SK-N-SH treated with all-trans-retinoic acid at 6 μM for 48 hours (cell line): ENCODE data around the gene NADSYN1.

Source experiments
- ATAC-seq: fragments of 200-7000 bp; cut with Tn5 transposase; 3 replicates; pipeline ENCODE4 v1.9.1; 2020; ENCODE audit warnings: mild to moderate bottlenecking, moderate library complexity
- ARNTL ChIP-seq: fragments of 450-650 bp; formaldehyde crosslinking; IDR thresholded peaks from 2 replicates; pipeline ENCODE4 v1.5.0; 2020; ENCODE audit warnings: low read depth, mild to moderate bottlenecking, moderate library complexity, borderline replicate concordance
- BACH2 ChIP-seq: fragments of 250-450 bp; sonication (Bioruptor Pico); IDR thresholded peaks from 2 replicates; pipeline ENCODE4 v1.9.0; 2021; ENCODE audit warnings: mild to moderate bottlenecking, borderline replicate concordance
- CSDC2 ChIP-seq: fragments of 250-450 bp; sonication (Bioruptor Pico); IDR thresholded peaks from 2 replicates; pipeline ENCODE4 v1.5.0; 2020; ENCODE audit warnings: mild to moderate bottlenecking, moderate library complexity
- CSRNP3 ChIP-seq: fragments of 250-450 bp; sonication (Bioruptor Pico); IDR thresholded peaks from 2 replicates; pipeline ENCODE4 v1.5.1; 2021; ENCODE audit warnings: mild to moderate bottlenecking, moderate library complexity
- ESRRG ChIP-seq: fragments of 250-450 bp; sonication (Bioruptor Pico); IDR thresholded peaks from 2 replicates; pipeline ENCODE4 v1.6.1; 2021; ENCODE audit warnings: mild to moderate bottlenecking
- GLIS3 ChIP-seq: fragments of 250-450 bp; sonication (Bioruptor Pico); IDR thresholded peaks from 2 replicates; pipeline ENCODE4 v1.5.0; 2020; ENCODE audit warnings: mild to moderate bottlenecking, moderate library complexity
- ISL1 ChIP-seq: fragments of 250-450 bp; sonication (Bioruptor Pico); IDR thresholded peaks from 2 replicates; pipeline ENCODE4 v2.1.2; 2022; ENCODE audit warnings: mild to moderate bottlenecking, moderate library complexity
- OSR1 ChIP-seq: fragments of 250-450 bp; sonication (Bioruptor Pico); IDR thresholded peaks from 2 replicates; pipeline ENCODE4 v1.8.0; 2022; ENCODE audit warnings: moderate library complexity, mild to moderate bottlenecking, inconsistent platforms
- POU6F1 ChIP-seq: fragments of 250-450 bp; sonication (Bioruptor Pico); IDR thresholded peaks from 2 replicates; pipeline ENCODE4 v1.8.0; 2021; ENCODE audit warnings: low read depth, mild to moderate bottlenecking, moderate library complexity, borderline replicate concordance
- PPARA ChIP-seq: fragments of 250-450 bp; sonication (Bioruptor Pico); IDR thresholded peaks from 2 replicates; pipeline ENCODE4 v1.5.0; 2020; ENCODE audit warnings: mild to moderate bottlenecking, borderline replicate concordance
- SNAI2 ChIP-seq: fragments of 250-450 bp; sonication (Bioruptor Pico); IDR thresholded peaks from 2 replicates; pipeline ENCODE4 v1.5.0; 2020; ENCODE audit warnings: mild to moderate bottlenecking, moderate library complexity
- TCF4 ChIP-seq: fragments of 250-450 bp; sonication (Bioruptor Pico); IDR thresholded peaks from 2 replicates; pipeline ENCODE4 v1.8.0; 2021; ENCODE audit warnings: mild to moderate bottlenecking, moderate library complexity, borderline replicate concordance
- TOX ChIP-seq: fragments of 250-450 bp; sonication (Bioruptor Pico); IDR thresholded peaks from 2 replicates; pipeline ENCODE4 v1.8.0; 2021; ENCODE audit warnings: mild to moderate bottlenecking, moderate library complexity, borderline replicate concordance
- ZC3H10 ChIP-seq: fragments of 250-450 bp; sonication (Bioruptor Pico); IDR thresholded peaks from 2 replicates; pipeline ENCODE4 v1.5.1; 2021; ENCODE audit warnings: mild to moderate bottlenecking, moderate library complexity
- ZFP3 ChIP-seq: fragments of 250-450 bp; sonication (Bioruptor Pico); IDR thresholded peaks from 2 replicates; pipeline ENCODE4 v1.5.0; 2020; ENCODE audit warnings: mild to moderate bottlenecking, moderate library complexity
- ZNF565 ChIP-seq: fragments of 450-650 bp; formaldehyde crosslinking; conservative IDR thresholded peaks from 2 replicates; pipeline ENCODE4 v1.5.0; 2020; ENCODE audit warnings: low read depth, mild to moderate bottlenecking, moderate library complexity
- ZNF70 ChIP-seq: fragments of 450-650 bp; formaldehyde crosslinking; IDR thresholded peaks from 2 replicates; pipeline ENCODE4 v1.5.0; 2020; ENCODE audit warnings: mild to moderate bottlenecking, moderate library complexity
- ZNF8 ChIP-seq: fragments of 450-650 bp; formaldehyde crosslinking; IDR thresholded peaks from 2 replicates; pipeline ENCODE4 v1.5.0; 2020; ENCODE audit warnings: mild to moderate bottlenecking, moderate library complexity
- TF ChIP-seq, protein P1 (sequence below): fragments of 250-450 bp; sonication (Bioruptor Pico); IDR thresholded peaks from 2 replicates; pipeline ENCODE4 v1.5.0; 2020; ENCODE audit warnings: mild to moderate bottlenecking, moderate library complexity
- TF ChIP-seq, protein P2 (sequence below): fragments of 250-450 bp; sonication (Bioruptor Pico); IDR thresholded peaks from 2 replicates; pipeline ENCODE4 v1.5.1; 2020; ENCODE audit warnings: low read depth, mild to moderate bottlenecking, moderate library complexity

NADSYN1 gene

GRCh38 chr11:71545405-71545966, 92.5 kb downstream of the NADSYN1 start:
- ATAC-seq: no peak
- TF ChIP-seq PPARA (CRISPR knock-in tag): no peak
- no peak for TF ChIP-seq SNAI2 (CRISPR knock-in tag)
- no peak for TF ChIP-seq TOX (CRISPR knock-in tag)
- no peak for TF ChIP-seq ZNF8 (CRISPR knock-in tag)
- TF ChIP-seq ZNF565 (CRISPR knock-in tag): no peak
- no peak for TF ChIP-seq ARNTL
- TF ChIP-seq BACH2 (CRISPR knock-in tag): no peak
- no peak for TF ChIP-seq POU6F1 (CRISPR knock-in tag)
- TF ChIP-seq, protein P1, sequence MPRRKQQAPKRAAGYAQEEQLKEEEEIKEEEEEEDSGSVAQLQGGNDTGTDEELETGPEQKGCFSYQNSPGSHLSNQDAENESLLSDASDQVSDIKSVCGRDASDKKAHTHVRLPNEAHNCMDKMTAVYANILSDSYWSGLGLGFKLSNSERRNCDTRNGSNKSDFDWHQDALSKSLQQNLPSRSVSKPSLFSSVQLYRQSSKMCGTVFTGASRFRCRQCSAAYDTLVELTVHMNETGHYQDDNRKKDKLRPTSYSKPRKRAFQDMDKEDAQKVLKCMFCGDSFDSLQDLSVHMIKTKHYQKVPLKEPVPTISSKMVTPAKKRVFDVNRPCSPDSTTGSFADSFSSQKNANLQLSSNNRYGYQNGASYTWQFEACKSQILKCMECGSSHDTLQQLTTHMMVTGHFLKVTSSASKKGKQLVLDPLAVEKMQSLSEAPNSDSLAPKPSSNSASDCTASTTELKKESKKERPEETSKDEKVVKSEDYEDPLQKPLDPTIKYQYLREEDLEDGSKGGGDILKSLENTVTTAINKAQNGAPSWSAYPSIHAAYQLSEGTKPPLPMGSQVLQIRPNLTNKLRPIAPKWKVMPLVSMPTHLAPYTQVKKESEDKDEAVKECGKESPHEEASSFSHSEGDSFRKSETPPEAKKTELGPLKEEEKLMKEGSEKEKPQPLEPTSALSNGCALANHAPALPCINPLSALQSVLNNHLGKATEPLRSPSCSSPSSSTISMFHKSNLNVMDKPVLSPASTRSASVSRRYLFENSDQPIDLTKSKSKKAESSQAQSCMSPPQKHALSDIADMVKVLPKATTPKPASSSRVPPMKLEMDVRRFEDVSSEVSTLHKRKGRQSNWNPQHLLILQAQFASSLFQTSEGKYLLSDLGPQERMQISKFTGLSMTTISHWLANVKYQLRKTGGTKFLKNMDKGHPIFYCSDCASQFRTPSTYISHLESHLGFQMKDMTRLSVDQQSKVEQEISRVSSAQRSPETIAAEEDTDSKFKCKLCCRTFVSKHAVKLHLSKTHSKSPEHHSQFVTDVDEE: no peak
- no peak for TF ChIP-seq GLIS3 (CRISPR knock-in tag)
- no peak for TF ChIP-seq TCF4
- TF ChIP-seq OSR1 (CRISPR knock-in tag): no peak
- no peak for TF ChIP-seq ZNF70 (CRISPR knock-in tag)
- TF ChIP-seq, protein P2, sequence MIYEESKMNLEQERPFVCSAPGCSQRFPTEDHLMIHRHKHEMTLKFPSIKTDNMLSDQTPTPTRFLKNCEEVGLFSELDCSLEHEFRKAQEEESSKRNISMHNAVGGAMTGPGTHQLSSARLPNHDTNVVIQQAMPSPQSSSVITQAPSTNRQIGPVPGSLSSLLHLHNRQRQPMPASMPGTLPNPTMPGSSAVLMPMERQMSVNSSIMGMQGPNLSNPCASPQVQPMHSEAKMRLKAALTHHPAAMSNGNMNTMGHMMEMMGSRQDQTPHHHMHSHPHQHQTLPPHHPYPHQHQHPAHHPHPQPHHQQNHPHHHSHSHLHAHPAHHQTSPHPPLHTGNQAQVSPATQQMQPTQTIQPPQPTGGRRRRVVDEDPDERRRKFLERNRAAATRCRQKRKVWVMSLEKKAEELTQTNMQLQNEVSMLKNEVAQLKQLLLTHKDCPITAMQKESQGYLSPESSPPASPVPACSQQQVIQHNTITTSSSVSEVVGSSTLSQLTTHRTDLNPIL: no peak
- TF ChIP-seq CSRNP3: no peak
- TF ChIP-seq ISL1 (CRISPR knock-in tag): no peak
- no peak for TF ChIP-seq ESRRG (CRISPR knock-in tag)
- no peak for TF ChIP-seq ZFP3 (CRISPR knock-in tag)

- ATAC-seq: no peak
- no peak for TF ChIP-seq PPARA (CRISPR knock-in tag)
- TF ChIP-seq ZNF8 (CRISPR knock-in tag): no peak
- TF ChIP-seq ESRRG (CRISPR knock-in tag): no peak
- TF ChIP-seq, protein P1: no peak
Observed at GRCh38 chr11:71548120-71548519, 95.1 kb downstream of the NADSYN1 start, which contains the start of gene KRTAP5-9. Gene KRTAP5-9 (plus strand): TSS chr11:71548420. CDS start chr11:71548658, 238 bp downstream.

DNA sequence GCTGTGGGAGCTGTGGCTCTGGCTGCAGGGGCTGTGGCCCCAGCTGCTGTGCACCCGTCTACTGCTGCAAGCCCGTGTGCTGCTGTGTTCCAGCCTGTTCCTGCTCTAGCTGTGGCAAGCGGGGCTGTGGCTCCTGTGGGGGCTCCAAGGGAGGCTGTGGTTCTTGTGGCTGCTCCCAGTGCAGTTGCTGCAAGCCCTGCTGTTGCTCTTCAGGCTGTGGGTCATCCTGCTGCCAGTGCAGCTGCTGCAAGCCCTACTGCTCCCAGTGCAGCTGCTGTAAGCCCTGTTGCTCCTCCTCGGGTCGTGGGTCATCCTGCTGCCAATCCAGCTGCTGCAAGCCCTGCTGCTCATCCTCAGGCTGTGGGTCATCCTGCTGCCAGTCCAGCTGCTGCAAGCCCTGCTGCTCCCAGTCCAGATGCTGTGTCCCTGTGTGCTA, 95.7 kb downstream of the NADSYN1 start:
- ATAC-seq: no peak

More for the DNA sequence above, 95.7 kb downstream of the NADSYN1 start:
- TF ChIP-seq ZFP3 (CRISPR knock-in tag) (no peak), PPARA (CRISPR knock-in tag) (no peak), CSDC2 (CRISPR knock-in tag) (no peak), BACH2 (CRISPR knock-in tag) (no peak), ZC3H10 (no peak), ARNTL (no peak), ZNF8 (CRISPR knock-in tag) (no peak), ISL1 (CRISPR knock-in tag) (no peak), CSRNP3 (no peak), GLIS3 (CRISPR knock-in tag) (no peak), ZNF70 (CRISPR knock-in tag) (no peak)
- TF ChIP-seq, protein P1: no peak
- TF ChIP-seq, all 23 proteins: peak for 0
